ENCODE results near the gene SPEM2. TPM values are rescaled to one million over a fixed set of nuclear protein-coding genes. Genes with fewer than 3 reads are reported as not detected.

SPEM2 gene
- total and polyA plus RNA-seq, 2 of the 8 experiments (the other 6 are each of a cell fraction or from before 2014, with no cell fraction given), result 0.03 TPM; not detected in 1

DNA sequence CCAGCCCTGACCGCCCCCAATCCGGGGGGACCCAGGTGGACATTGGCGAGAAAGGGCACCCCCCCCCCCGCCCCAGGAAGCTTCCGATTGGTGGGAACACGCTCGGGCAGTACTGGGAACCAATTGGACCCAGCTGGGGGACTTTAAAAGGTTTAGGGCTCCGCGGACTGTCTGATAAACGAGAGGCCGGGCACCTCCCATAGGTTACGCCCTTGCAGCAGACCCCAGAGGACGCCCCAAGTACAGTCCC, 21.8 kb upstream of the SPEM2 start:
- H2AFZ ChIP-seq (ENCODE audit: low read length), result no peak overlapping the region
- H3K23ac ChIP-seq (ENCODE audit: insufficient read length), result no peak overlapping the region
- ChIA-PET POLR2A (ENCODE audit: partially characterized antibody) (interaction anchor here (0.6 to 8.2 kb wide), 23 partner anchors 10 to 205 kb away, joined by 3 to 66 read pairs (median 4); partner anchors contain the start of genes CHRNB1, FGF11, KCTD11 and PHF23), CTCF (ENCODE audit: partially characterized antibody) (interaction anchor here (0.8 to 3.5 kb wide), 10 partner anchors 8 to 157 kb away, joined by 3 to 26 read pairs (median 5); partner anchors contain the start of genes TMEM102 and TMEM95)
- FAIRE-seq (no peak), DNase-seq (ENCODE audit: low read depth in 1 of 2, low spot score in 2 of 2) (no peak)
- H3K4me1 ChIP-seq (replicated peaks in 1 of 4; ENCODE audit: control insufficient read depth in 3 of 4, insufficient read depth in 4 of 4, low read length in 3 of 4), result peaks cover 0 to 15% (median 11%) of the 10 kb centered on the region in 4 experiments; a peak in 5 of 7 replicates
- H2BK5ac ChIP-seq (ENCODE audit: low read depth, low read length), result peak overlapping the region; percentile 76
- peaks cover 0 to 8% of the 10 kb centered on the region in 2 experiments; a peak in 1 of 4 replicates for H3K79me2 ChIP-seq (ENCODE audit: control insufficient read depth in 1 of 2, insufficient read depth in 2 of 2, low read length in 2 of 2)
- H2AK5ac ChIP-seq (ENCODE audit: low read depth, low read length), result no peak overlapping the region
- H3K79me1 ChIP-seq (ENCODE audit: low read depth, low read length), result peaks cover 5% of the 10 kb centered on the region
- H3K27ac ChIP-seq (ENCODE audit: low read depth, low read length), result peak overlapping the region; percentile 81; the same call in 1 of the 2 replicates
- H3K18ac ChIP-seq (ENCODE audit: extremely low read depth, low read length), result peak overlapping the region; percentile 96
- H2BK12ac ChIP-seq (ENCODE audit: low read depth, low read length), result no peak overlapping the region
- peak overlapping the region in 3 of 4 experiments; percentile 19 to 42 (median 34); a peak in 3 of 7 replicates for H3K9ac ChIP-seq (replicated peaks in 1 of 4; ENCODE audit: extremely low read depth in 1 of 4, low read depth in 3 of 4, low read length in 3 of 4)
- peak overlapping the region; percentile 84 to 90 for H3K4me2 ChIP-seq (ENCODE audit: insufficient read depth in 1 of 2, low read depth in 2 of 2, low read length in 2 of 2)
- H3K36me3 ChIP-seq (ENCODE audit: control insufficient read depth in 2 of 4, insufficient read depth in 4 of 4, low read length in 3 of 4), result peaks cover 0 to 5% (median 1%) of the 10 kb centered on the region in 4 experiments; a peak in 1 of 8 replicates
- no peak overlapping the region for H2BK20ac ChIP-seq (ENCODE audit: low read length)
- no peak overlapping the region for H2BK15ac ChIP-seq (ENCODE audit: low read length)
- H3K4me3 ChIP-seq (ENCODE audit: extremely low read depth in 1 of 4, insufficient read depth in 2 of 4, low read depth in 3 of 4, low read length in 4 of 4), result peak overlapping the region; percentile 67 to 94 (median 74)
- 4% methylated on average over 8 of the region's 13 CpGs; no CpG with 5 or more reads in 1 of the 2 experiments for WGBS, 2 experiments (ENCODE audit: extremely low coverage in 1 of 2, insufficient coverage in 1 of 2, insufficient read length in 1 of 2, insufficient replicate concordance in 2 of 2, low coverage in 1 of 2, low lambda C conversion rate in 2 of 2, missing lambda C conversion rate in 1 of 2)
- no peak overlapping the region for H3K14ac ChIP-seq (ENCODE audit: insufficient read length)
- H3K56ac ChIP-seq (replicated peaks; ENCODE audit: insufficient read length, low read depth, low read length), result peak overlapping the region; percentile 91
- H4K20me1 ChIP-seq (replicated peaks in 1 of 2; ENCODE audit: control insufficient read depth in 1 of 2, insufficient read depth in 2 of 2, low read length in 2 of 2), result peaks cover 0 to 8% of the 10 kb centered on the region in 2 experiments
- H3K23me2 ChIP-seq (ENCODE audit: low read depth, low read length), result peaks cover 15% of the 10 kb centered on the region; the same call in 1 of the 2 replicates
- H3K27me3 ChIP-seq (replicated peaks in 1 of 4; ENCODE audit: control insufficient read depth in 3 of 4, extremely low read depth in 1 of 4, insufficient read depth in 3 of 4, low read length in 3 of 4), result no peaks in the 10 kb centered on the region; a peak in 1 of 7 replicates
- H2BK120ac ChIP-seq (replicated peaks; ENCODE audit: low read depth, low read length), result no peak overlapping the region
- no peak overlapping the region for H3K4ac ChIP-seq (replicated peaks; ENCODE audit: insufficient read length, low read depth, low read length)
- no peak overlapping the region for H4K91ac ChIP-seq (replicated peaks; ENCODE audit: insufficient read length, low read length)
- no peaks in the 10 kb centered on the region for H3K9me3 ChIP-seq (ENCODE audit: insufficient read depth in 2 of 2, low read depth in 1 of 2, low read length in 1 of 2)
- H4K5ac ChIP-seq (ENCODE audit: insufficient read length, low read depth, low read length), result peak overlapping the region; percentile 79
- no peak overlapping the region for H4K8ac ChIP-seq (ENCODE audit: extremely low read depth, insufficient read depth, low read length)
- TF ChIP-seq, protein P1, sequence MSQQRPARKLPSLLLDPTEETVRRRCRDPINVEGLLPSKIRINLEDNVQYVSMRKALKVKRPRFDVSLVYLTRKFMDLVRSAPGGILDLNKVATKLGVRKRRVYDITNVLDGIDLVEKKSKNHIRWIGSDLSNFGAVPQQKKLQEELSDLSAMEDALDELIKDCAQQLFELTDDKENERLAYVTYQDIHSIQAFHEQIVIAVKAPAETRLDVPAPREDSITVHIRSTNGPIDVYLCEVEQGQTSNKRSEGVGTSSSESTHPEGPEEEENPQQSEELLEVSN (IDR thresholded peaks at IDR 0.05), result no peak

Data from H1 (cell line).